Cerebellar nuclear complex (tissue), 1 donor: ENCODE results near the gene HSF2BP.
"Not testable (repeated sequence)": the region's sequence is repeated elsewhere in the genome, so short reads cannot be mapped to it uniquely, and the experiment has no call there.

Experiments
- DNase-seq, 2 experiments: peaks; one replicate each; lab custom pipeline; 2025; lab: John Stamatoyannopoulos, UW

HSF2BP gene

DNA sequence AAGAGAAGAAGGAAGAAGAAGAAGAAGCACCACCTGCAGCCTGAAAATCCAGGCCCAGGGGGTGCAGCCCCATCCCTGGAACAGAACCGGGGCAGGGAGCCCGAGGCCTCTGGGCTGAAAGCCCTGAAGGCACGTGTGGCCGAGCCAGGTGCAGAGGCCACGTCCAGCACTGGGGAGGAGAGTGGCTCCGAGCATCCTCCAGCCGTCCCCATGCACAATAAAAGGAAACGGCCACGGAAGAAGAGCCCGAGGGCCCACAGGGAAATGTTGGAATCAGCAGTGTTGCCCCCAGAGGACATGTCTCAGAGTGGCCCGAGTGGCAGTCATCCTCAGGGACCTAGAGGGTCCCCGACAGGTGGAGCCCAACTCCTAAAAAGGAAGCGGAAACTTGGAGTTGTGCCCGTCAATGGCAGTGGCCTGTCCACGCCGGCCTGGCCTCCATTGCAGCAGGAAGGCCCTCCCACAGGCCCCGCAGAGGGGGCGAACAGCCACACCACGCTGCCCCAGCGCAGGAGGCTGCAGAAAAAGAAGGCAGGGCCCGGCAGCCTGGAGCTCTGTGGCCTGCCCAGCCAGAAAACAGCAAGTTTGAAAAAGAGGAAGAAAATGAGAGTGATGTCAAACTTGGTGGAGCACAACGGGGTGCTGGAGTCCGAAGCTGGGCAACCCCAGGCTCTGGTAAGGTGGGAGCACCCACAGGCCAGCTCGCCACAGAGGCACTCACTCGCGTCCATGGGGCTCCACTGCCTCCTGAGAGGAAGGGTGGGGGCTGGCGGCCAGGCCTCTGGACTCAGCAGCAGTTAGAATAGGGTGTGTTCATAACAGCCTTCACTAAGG lies 28.5 kb upstream of the HSF2BP start:
- no peak for DNase-seq

GRCh38 chr21:43686811-43687565 lies 27.7 kb upstream of the HSF2BP start:
- no peak for DNase-seq

DNA sequence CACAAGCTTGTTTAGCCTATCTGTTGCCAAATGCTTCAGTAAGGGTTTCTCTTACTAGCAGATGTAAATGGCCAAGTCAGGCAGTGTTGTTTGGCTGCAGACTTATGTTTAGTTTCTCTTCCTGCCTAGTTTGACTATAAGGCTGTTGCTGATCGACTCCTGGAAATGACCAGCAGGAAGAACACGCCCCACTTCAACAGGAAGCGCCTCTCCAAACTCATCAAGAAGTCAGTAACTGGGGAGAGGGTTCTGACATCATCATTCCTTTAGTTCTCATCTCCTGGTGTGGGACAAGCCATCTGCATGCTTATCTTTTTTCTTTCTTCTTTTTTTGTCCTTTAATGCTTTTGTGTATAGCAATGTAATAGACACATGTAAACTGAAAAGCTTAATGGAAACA lies 25.1 kb upstream of the HSF2BP start:
- DNase-seq: no peak

- DNase-seq: no peak
These were observed 22.4 kb upstream of the HSF2BP start for GRCh38 chr21:43681650-43682049.

DNA sequence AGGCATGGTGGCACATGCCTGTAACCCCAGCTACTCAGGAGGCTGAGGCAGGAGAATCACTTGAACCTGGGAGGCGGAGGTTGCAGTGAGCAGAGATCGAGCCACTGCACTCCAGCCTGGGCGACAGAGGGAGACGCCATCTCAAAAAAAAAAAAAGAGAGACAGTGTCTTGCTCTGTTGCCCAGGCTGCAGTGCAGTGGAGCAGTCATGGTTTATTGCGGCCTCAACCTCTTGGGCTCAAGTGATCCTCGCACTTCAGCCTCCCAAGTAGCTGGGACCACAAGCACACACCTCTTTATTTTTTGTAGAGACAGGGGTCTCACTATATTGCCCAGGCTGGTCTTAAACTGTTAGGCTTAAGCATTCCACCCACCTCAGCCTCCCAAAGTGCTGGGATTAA lies 21.1 kb upstream of the HSF2BP start:
- not testable (repeated sequence) for DNase-seq

DNA sequence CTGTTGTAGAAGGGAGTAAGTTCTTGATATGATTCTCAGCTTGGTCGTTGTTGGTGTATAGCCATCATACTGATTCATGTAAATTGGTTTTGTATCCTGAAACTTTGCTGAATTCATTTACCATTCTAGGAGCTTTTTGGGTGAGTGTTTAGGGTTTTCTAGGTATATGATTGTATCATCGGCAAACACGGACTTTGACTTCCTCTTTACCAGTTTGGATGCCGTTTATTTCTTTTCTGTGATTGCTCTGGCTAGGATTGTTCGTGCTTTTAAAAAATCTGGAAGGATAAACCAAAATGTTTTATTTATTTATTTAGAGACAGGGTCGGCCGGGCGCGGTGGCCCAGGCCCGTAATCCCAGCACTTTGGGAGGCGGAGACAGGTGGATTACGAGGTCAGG lies 20.7 kb upstream of the HSF2BP start:
- no peak for DNase-seq

GRCh38 chr21:43676391-43676790 lies 17.1 kb upstream of the HSF2BP start:
- no peak for DNase-seq

DNA sequence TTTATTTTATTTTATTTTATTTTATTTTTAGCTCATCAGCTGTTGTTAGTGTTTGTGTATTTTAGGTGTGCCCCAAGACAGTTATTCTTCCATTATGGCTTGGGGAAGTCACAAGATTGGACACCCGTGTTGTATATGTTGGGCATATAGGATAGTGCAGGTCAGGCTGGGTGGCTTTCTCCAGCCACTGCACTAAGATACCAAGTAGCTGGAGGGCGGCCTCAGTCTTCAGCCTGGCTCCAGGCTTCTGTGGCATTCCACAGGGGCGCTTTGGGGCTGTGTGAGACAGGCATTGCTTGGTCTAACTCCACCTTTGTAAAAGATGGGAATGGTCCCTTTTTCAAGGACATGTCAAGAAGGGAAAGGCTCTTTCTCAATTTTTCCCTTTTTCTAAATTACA lies 16.6 kb upstream of the HSF2BP start:
- DNase-seq: no peak

DNA sequence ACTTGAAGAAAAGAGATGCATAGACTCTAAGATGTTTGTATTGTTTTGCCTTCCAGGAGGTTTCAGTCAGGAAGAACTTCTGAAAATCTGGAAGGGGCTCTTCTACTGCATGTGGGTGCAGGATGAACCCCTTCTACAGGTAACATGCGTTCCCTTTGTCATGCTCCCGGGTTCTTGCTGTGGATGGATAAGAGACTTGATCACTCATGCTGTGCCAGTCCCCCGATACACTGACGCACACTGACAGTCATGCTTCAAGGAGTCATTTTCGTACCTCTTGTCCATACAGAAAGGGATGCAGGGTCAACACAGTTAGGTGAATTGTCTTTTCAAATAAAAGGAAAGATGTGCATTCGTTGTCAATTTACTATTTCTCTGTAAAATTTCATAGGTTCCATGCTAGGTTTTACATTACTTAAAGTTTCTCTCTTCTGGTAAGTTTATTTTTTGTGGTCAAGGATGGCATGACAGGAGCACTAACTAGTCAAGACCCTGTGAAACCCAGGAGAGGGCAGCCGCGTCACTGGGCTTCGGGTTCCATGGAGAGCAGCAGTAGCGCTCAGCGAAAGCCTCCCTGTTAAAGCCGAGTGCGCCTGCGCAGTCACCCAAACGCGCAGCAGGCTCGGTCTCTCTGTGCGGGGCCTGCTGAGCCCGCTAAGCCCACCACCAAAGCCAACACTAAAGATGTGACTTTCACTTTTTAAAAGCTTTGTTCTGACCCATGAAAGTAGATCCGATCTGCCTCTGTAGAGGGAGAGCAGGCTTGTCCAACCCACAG lies 10.7 kb upstream of the HSF2BP start:
- no peak for DNase-seq

GRCh38 chr21:43667191-43667904 lies 8.1 kb upstream of the HSF2BP start:
- no peak for DNase-seq

GRCh38 chr21:43665879-43666278 lies 6.6 kb upstream of the HSF2BP start:
- no peak for DNase-seq

- DNase-seq: no peak
These were observed 5.1 kb upstream of the HSF2BP start for GRCh38 chr21:43664358-43664757.

DNA sequence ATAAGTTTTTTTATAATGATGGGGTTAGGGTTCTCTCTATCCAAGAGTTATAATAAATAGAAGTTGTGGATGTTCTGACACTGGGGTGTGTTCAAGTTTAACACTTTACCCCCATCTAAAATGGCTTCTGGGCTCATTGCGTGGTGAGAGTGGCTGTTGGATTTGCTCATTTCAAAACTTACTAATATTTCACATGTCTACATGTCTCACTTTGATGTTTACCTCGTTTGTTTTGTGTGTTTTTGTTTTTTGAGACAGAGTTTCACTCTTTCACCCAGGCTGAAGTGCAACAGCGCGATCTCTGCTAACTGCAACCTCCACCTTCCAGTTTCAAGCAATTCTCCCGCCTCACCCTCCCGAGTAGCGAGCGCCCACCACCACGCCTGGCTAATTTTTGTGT lies 3.7 kb upstream of the HSF2BP start:
- DNase-seq: no peak

GRCh38 chr21:43662286-43662685 lies 3.0 kb upstream of the HSF2BP start:
- no peak for DNase-seq

GRCh38 chr21:43658769-43659135 lies 536 bp downstream of the HSF2BP start:
- no peak for DNase-seq

DNA sequence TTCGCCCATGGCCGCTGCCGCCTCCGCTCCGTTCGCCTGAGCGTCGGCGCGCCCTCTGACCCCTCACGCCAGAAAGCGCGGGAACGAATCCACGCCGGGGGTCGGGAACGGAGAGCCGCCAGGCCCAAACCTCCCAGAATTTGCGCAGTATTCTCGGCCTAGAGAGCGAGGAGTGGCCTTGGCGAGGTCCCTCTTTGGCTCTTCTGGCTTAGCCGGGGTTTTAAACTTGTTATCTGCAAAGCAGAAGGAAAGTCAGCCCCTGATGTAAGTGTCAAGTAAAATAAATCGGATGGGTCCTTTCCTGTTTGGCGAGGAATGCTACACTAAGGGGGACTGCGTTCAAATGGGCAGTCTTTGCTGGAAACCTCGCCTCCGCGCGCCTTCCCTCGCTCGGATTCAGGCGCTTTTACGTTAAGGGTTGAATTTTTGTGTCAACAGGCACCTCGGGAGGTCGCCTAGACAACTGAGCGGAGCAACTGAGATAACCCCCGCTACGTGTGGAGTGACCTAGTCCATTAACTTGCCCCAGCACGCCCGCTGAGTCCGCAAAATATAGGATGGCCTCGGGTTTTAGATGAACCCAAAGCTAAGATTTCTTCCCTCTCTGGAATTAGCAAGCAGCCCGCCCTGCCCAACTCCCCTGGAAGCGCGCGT lies 1.1 kb downstream of the HSF2BP start:
- DNase-seq: no peak

DNA sequence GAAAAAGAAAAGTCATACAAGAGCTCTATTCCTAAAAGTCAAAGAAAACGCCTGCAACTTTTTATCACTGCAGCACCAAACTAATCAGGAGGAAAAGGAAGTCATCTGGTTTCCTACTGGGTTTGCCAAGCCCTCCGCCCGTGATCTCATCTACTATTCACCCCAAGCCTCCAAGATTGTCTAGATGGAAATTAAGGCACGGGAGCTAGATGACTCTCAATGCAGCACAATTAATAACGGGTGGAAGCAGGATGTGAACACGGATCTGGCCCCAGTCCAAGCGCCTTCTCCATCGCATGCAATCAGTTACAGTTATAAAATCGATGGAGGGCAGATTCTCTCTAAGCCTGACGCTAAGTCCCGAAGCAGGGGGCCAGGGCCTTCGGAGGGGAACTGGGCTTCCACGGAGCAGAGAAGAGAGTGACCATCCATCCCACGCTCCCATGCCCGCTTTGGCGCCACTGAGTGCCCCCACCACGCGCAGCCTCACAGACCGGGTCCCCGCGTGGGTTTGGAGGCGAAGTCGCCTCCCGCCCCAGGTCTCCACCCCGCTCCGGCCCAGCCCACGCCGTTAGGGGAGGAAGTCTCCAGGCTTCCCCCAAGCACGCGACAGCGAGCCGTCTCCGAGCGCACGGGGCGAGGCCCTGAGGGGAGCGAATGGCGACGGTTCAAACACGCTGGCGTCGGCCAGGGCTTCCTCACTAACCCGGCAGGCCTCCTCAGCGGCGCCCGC lies 1.8 kb downstream of the HSF2BP start:
- DNase-seq: no peak

- no peak for DNase-seq
These were observed 4.3 kb downstream of the HSF2BP start for GRCh38 chr21:43654806-43655489.

GRCh38 chr21:43653626-43654025 lies 5.7 kb downstream of the HSF2BP start:
- no peak for DNase-seq

GRCh38 chr21:43652616-43653015 lies 6.7 kb downstream of the HSF2BP start:
- no peak for DNase-seq
